ENCODE data around the gene NDUFC1.
"Not testable (repeated sequence)": the region's sequence is repeated elsewhere in the genome, so short reads cannot be mapped to it uniquely, and the experiment has no call there.

NDUFC1 gene

DNA sequence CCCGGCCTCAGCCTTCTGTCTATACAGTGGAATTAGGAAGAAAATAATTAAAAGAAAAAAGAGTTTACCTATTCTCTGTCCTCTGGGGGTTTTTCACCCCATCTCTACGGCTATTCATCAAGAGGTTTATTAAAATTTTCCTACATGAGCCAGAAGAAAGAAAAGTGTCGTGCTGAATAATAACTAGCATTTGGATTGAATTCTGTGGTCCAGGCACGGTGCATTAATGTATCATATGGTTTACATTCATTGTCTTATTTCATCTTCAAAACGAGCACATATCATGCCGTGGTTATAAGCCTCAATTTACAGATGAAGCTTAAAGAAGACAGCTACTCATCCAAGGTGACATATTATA is 6.4 kb downstream of the NDUFC1 start:
- no peak for DNase-seq

DNA sequence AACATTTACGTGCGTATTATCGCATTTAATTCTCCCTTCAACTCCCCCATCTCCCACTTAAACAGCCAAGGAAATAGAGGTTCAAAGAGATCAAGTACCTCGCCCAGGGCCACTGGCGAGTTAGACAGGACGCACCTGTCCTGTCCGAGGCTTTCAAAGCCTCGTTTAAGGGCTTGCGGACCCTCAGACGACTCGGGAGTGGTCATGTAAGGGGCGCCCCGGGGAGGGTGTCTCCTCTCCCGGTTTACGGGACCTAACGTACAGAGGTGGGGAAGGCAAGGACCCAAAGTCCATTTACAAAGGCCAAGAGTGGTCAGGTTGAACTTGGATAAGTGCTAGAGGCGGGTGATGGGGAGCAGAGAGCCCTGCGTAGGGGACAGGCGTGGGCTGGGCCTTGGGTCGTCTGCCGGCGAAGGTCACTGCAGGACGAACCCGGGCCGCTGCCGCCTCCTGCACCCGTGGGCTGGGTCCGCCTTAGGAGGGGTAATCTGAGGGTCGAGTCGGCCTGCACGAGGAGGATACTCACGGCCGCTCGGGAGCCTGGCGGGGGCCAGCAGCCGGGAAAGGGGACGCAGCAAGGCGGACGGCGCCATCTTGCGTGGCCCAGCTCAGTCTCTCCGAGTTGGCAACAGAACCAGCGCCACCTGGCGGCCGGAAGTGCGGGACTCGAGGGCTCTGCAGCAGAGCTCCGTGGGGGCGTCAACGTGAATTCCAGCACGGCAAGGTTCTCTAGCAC is 6.9 kb downstream of the NDUFC1 start:
- DNase-seq = peak; percentile 98 to 100

DNA sequence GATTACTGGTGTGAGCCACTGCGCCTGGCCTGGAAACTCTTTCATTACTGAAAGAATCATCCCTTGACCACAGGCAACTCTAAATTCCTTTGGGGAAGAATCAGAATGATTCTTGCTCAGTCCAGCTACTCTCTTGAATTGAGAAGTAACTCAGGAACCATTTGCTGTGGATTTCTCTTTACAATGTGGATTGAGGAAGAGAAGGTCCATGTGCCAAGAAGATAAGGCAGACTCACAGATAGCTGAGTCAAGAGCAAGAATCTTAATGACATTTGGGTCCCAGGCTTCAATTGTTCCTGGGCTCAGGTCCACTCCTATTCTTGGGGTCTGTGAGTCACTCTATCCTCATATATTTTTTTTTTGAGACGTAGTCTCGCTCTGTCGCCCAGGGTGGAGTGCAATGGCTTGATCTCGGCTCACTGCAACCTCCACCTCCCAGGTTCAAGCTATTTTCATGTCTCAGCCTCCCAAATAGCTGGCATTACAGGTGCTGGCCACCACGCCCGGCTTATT is 16.0 kb downstream of the NDUFC1 start:
- DNase-seq = no peak

DNA sequence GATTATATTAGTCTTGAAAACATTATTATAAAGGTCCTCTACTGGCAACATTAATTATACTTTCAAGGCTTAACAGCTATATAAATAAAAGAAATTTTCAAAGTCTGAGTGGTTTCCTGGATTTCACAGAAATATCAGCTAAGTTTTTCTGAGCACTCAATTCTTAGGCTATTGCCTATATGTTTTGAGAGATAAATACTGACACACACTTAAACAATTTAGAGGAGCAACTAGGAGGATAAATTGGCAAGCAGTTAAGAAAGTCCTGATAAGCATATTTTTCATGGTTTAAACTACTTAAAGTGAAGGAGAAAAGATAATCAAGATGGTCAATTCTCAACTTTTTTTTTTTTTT is 19.6 kb downstream of the NDUFC1 start:
- no peak for DNase-seq

DNA sequence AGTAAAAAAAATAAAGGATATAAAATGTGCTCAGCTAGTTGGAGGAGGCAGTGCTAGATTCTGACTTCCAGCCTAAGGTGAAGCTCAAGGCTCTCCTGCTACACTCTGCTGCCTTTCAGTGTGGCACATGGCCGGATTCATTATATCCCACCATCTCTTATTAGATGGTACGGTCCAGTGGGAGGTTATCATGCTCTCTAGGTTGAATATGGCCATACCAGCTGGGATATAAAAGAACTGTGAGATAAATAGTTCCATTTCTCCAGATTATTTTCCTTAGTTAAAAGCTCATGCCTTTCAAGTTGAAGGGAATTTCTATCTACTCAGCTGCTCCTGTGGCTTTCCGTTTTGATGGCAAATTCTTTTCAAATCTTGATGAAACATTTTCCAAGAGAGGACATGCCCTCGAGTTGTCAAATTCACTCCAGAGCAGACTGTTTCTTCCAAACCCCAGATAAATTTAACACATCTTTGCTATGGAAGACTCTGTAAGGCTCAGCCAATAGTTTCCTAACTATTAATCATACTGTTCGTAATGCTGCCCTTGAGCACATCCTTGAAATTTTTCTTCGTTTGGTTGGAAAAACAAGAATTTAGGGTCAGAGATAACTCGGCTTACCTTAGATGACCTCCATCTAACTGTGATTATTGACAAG is 20.1 kb downstream of the NDUFC1 start:
- no peak for DNase-seq

DNA sequence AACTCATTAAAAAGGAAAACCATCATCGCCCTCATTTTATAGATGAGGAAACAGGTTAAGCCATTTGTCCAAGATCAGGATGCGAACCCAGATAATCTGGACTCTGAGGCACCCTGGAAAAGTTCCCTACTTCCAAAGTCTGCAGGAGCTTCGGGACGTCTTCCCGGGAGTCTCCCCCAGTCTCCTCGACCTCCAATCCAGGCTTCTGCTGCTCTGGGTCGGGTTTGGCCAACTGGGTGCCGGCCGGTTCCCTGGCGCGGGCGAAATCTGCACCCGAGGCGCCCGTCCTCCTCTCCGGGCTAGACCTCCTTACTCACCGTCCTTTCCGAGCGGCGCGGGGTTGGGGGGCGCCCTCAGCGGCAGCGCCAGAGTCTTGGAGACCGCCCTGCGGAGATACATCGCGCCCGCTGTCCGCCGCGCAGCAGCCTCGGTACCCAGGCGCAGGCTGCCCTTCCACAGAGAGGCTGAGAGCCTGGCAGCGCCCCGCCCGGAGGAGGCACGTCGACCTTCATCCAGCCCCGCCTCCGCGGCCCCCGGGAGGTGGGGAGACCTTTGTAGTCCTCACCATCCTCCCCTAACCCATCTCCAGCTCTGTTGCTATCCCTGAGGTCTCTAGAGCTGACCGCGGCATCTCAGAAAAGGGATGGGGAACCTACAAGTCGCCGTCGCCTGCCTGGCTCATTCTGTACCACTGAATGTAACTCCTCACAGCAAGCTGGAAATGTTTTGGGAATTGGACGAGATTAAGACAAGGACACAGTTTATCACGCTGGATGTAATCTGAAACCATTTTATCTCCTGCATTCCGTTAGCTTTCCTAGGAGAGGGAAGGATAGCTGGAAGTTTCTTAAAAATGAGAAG is 22.3 kb downstream of the NDUFC1 start, which contains the start of gene MGARP:
Gene MGARP, minus strand, starts transcription at position 466 of the 861 bp plus-strand sequence. Its CDS starts 67 bp downstream, at position 399.
- DNase-seq = peak in 1 of 2 donors; percentile 23

DNA sequence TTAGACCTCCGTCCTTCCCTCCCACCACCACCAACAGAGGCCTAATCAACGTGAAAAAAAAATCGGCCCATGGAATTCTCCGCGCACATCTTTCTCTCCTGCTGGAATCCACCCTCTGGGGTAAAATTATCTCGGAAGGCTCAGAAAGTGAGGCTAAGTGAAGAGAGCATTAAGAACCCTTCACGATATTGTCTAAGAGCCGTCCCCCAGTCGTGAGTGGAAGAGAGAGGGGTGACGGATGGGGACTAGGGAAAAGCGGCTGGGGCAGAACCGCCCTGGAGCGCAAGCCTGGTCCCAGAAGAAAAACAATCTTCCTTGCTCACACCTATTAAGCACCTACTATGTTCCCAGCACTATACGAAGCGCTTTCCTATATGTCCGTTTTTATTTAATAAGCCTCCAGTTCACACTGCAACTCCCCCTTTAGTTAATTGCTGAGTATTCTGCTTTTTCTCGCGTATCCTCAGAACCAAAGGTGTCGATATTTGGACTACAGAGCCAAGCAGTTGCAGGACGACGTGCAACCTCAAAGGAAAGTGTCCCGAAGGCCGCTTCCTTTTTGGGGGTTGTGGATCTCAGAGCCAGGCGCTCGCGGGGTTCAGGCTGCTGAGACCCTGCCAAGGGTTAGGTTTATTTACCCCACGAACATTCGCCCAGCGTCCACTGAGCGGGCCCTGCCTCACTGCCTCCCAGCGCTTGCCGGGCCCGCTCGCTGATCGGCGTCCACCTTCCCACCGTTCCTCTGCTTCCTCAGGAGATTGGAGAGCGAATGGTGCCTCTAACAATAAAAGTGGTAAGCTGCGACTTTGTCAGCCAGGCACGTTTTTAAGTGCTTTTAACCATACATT is 23.1 kb downstream of the NDUFC1 start:
- DNase-seq = no peak

DNA sequence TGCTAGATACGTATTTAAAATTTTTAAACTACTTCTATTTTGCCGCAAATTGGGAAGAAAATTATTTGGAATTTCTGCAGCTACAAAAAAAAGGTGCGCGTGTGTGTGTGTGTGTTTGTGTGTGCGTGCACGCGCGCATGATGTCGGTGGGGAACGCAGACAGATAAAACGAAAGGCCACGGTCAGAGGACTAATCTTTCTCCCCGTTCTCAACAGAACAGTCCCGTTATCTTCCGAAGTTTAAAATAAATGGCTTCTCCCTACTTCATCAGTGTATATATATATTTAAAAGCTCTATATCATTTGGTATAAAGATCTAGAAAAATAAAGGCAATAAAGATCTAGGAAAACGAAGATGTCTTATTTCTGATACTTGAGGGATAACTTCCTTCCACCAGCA is 23.8 kb downstream of the NDUFC1 start:
- no peak for DNase-seq

DNA sequence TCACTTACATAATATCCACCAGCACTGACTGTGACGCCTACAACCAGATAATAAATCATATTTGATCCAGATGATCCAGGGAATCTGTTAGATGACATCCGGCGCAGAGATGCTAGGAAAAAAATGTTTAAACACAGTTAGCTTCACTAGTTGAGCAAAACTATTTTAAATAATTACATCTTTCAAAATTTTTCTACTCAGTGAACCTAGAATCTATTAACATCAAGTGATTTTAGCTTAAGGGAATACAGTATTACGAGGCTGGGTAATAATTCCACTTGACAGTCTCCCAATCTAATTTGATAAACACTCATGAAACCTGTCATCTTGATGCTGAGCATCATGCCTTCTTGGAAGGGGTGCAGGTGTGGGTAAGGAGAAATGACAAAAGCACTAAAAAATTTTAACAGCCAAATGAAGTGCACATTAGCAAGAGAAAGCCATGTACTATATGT is 27.0 kb downstream of the NDUFC1 start:
- no peak for DNase-seq

DNA sequence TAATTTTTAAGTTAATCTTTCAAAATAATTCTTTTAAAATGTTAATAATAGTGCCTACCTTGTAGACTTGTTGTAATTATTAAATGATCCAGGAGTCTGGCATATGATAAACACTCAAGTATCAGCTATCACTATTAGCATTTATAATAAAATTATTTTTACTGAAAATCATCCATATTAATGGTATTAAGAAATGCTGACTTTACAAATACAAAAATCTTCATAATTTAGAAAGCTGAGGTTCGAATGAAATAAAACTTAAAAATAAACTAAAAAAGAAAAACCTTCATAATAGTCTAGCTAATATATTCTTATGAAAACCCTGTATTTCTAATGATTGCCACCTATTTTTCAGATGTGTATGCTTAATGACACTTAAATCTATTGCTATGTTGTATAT is 27.5 kb downstream of the NDUFC1 start:
- DNase-seq = no peak

DNA sequence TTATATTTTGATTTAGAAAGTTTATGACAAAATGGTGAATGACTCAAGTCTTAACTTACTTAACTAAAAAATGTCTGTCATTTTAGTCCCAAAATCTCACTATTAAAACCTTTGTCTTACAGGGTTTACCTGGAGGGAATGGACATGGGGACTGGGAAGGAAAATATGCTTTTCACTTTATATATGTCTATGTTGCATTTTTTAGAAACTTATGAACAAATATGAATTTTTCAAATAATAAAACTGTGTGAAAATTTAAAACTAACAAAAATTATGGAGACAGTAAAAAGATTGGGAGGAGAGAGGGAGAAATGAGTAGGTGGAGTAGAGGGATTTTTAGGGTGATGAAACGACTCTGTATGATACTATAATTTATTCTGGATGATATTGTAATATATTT is 28.4 kb downstream of the NDUFC1 start:
- DNase-seq = no peak

DNA sequence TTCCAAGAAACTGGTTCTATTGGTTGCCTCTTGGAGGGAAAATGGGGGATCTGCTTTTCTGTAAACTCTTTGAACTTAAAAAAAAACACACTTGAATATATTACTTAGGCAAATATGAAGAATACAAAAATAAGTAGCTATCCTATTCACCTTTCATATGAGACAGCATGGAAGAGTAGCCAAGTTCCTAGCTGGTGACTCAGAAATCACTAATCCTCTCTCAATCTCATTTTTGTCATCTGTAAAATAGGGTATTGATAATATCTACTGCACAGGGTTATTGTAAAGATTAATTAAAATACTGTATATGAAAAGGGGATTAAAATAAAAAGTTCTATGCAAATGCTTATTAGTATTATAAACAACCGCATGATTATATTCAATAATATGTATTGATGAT is 35.0 kb downstream of the NDUFC1 start:
- DNase-seq = no peak

DNA sequence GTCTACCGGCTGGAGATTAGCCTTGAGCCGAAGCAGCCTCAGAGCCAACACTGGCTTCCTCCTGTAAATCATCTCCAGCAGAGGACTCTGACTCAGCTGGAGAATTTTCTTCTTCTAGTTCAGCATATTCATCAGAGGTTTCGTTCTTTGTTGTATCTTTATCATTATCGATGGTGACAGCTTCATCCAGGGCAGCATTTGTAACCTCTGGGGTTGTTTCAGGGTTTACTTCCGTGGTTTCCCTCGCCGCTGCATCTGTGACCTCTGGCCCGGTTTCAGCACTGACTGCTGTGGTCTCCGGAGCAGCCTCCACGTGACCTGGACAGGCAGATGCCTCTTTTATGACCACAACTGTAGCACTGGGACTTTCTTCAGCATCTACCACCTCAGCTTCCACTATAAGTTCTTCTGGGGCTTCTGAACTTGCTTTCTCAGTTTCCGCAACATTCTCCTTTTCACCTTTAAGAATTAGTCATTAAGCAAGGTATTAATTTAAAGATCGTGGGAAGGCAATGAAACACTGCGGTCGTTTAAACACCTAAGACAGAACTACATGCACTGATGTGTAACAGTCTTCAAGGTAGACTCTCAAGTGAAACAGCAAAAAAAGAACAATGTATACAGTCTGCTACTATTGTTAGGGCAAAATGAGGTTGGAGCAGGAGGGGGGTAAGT is 35.6 kb downstream of the NDUFC1 start:
- DNase-seq = peak; percentile 73 to 74

DNA sequence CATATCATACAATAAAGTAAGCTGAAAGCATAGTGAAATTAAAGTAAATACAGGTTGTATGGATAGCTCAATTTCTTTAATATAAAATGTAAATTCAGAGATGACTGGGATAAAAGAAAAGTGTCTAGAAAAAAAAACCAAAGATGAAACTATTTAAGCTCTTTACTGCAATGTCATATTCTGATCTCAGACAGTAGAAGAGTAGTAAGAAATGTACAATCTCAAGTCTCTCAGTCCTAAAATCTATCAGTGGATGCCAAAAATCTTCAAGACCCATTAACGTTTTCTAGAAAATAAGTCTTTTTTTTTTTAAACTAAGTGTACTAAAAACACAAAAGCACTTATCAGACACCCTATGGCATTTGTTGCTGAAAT is 36.1 kb downstream of the NDUFC1 start:
- DNase-seq = no peak

DNA sequence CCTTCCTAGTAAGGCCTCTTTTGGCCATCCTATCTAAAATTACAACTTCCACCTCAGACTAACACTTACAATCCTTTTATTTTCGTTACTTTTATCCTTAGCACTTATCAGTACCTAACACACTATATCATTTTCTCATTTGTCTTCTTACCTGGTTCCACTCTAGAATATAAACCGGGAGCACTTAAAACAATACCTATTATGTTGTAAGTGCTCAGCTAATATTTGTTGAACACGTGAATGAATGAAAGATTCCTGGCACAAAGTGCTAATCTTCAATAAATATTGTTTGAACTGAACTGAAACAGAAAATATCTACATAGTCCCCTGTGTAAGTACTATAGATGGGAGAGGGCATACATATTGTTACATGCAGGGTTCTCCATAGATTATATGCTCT is 36.6 kb downstream of the NDUFC1 start:
- DNase-seq = no peak

DNA sequence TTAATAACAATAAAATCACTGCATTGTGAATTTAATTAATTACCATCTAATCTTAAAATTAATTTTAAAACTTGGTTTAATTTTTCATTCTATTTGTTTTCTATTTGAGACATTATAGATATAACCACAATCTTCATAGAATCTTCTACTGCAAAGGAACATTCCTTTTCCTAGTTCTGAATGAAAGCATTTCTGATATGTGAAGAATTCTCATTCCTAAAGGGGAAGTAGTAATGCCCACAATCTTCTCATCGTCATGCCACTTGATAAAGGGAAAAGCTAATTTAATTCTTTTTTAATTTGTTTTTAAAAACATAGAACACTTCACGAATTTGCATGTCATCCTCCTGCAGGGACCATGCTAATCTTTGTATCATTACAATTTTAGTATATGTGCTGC is 45.9 kb downstream of the NDUFC1 start:
- DNase-seq = no peak

DNA sequence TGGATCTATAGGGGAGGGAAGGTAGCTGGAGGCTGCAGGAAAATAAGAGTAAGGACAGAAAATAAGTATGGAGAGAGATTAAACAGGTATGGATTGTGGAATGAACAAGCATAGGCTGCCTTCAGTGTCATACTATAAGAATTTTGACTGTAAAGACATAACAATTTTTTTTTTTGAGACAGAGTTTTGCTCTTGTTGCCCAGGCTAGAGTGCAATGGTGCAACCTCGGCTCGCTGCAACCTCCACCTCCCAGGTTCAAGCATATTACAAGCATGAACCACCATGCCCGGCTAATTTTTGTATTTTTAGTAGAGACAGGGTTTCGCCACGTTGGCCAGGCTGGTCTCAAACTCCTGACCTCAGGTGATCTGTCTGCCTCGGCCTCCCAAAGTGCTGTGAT is 46.7 kb downstream of the NDUFC1 start:
- not testable (repeated sequence) for DNase-seq

DNA sequence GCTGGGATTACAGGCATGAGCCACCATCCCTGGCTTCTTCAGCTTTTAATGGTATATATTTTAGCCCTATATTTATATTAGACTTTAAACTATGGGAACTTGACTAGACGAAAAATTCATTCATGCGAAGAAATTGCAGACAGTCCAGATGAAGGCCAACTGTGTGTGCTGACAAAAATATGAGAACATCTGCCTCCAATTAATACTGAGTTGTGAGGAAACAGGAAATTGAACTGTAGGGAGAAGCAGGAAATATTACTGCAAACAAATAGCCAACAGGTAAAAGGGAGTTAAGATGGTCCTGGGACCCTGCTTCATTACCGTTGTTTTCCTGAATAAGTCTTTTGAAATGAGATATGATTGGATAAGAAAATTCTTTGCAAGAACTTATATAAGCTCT is 48.6 kb downstream of the NDUFC1 start:
- DNase-seq = no peak

DNA sequence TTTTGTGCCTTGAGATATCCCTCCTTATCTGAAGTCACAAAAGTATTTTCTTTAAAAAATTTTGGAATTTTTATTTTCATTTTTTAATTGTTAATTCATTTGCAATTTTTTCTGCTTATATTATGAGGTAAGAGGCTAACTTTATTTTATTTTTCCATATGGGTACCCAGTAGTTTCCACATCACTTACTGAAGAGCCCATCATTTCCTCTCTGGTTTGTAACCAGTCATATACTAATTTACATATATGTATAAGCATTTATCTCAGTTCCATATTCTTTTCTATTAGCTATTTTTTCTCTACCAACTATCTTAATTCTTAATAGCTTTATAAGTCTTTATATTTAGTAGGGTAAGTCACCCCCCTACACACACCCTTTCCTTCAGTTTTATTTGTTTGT is 49.2 kb downstream of the NDUFC1 start:
- DNase-seq = no peak

DNA sequence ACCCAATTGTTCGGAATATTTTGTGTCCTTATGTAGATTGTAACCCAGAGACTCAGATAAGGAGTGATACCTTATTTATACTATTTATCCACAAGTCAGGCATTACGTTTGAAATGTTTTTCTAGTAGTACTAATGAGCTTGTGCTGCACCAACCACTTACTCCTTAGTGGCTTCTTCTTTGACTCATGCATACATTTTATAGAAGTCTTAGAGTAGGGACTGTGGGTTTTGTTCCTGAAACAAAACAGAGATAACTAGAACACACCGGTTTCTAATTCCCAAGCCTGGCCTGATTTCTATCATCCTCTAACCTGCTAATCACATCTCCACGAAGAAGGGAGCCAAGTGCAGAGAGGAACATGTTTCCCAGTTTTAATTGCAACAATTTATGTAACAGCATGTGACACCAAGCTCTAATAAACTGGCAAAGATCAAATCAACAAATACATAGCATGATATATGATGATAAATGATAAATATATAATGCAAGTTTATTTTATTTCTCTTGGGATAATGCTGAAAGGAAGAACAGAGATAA is 54.5 kb downstream of the NDUFC1 start:
- DNase-seq = no peak

DNA sequence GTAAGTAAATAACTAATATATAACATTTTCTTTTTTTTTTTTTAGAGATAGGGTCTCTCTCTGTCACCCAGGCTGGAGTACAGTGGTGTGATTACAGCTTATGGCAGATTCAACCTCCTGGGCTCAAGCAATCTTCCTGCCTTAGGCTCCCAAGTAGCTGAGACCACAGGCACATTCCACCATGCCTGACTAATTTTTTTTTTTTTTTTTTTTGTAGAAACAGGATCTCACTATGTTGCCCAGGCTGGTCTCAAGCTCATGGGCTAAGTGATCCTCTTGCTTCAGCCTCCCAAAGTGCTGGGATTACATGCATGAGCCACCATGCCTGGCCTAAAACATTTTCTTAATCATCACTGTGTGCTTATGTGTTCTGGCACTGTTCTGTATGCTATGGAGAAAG is 55.0 kb downstream of the NDUFC1 start:
- DNase-seq = no peak

DNA sequence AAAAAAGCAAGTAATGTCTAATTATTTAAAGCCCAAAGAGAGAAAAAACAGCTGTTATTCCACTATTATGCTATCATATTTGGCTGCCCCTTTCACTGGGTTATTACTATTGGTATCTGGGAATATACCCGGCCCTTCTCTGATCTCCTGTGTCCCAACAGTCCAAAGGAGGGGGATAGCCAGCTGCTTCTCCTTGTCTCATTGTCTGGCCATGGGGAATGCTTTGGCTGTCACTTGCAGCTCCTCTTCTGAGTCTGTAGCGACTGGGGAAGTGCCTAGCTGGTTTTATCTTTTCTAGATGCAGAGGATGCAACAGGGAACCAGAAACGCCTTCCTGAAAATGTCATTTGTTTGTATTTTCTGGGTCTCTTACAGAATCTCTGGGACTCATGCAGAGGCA is 56.1 kb downstream of the NDUFC1 start:
- DNase-seq = no peak
